ENCODE measurements around the gene RELCH. TPM values are rescaled to one million over a fixed set of nuclear protein-coding genes. Genes with fewer than 3 reads are reported as not detected.

RELCH gene
- polyA plus RNA-seq, 2 of the 4 experiments (the other 2 are of a cell fraction), result 13.5 to 17.5 TPM

DNA sequence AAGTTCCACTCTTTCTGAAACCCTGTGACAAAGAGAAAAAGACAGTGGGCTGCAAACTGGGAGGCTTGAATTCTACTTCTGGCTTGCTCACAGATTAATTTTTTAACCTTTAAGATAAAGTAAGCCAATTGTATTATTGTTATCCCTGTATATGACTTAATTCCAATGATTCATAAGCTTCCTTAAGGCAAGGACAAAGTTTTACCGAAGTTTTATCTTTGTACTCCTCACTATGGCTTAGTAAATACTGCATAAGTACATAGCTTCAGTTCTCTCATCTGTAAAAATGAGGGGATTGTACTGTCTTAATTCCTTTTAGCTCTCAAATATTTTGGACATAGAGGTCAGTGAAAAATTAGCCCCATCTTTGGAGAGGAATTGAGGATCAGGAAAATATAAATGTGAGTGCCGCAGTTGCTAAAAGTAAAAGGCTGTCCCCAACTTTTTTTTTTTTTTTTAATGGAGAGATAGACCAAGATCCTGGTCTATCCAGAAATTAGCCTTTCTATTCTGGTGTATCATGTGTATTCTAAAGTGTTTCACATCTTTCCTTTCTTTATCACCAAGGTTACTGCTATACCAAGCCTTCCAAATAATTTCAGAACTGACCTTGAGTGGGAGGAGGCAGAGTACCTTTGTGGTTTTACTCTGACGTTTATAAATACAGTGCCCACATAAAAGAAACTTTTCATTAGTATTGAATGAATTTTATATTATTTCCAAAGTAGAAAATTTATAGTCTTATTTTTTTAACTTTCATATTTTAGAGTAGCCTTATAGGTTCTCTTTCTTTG, 13.3 kb downstream of the RELCH start:
- TF ChIP-seq HOXB13 (CRISPR knock-in tag; IDR thresholded peaks at IDR 0.05; ENCODE audit: low read depth), result no peak
- no peak for TF ChIP-seq POLR2AphosphoS2 (conservative IDR thresholded peaks at IDR 0.05; ENCODE audit: low read length)
- no peak for TF ChIP-seq HDAC2 (IDR thresholded peaks at IDR 0.05)
- TF ChIP-seq, protein P1, sequence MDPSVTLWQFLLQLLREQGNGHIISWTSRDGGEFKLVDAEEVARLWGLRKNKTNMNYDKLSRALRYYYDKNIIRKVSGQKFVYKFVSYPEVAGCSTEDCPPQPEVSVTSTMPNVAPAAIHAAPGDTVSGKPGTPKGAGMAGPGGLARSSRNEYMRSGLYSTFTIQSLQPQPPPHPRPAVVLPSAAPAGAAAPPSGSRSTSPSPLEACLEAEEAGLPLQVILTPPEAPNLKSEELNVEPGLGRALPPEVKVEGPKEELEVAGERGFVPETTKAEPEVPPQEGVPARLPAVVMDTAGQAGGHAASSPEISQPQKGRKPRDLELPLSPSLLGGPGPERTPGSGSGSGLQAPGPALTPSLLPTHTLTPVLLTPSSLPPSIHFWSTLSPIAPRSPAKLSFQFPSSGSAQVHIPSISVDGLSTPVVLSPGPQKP (IDR thresholded peaks at IDR 0.05; ENCODE audit: low read depth, low read length), result no peak
- TF ChIP-seq NR3C1 (IDR thresholded peaks at IDR 0.05), result no peak
- TF ChIP-seq POLR2A (IDR thresholded peaks at IDR 0.05; ENCODE audit: low read length), result no peak
- no peak for TF ChIP-seq PHF8 (IDR thresholded peaks at IDR 0.05; ENCODE audit: borderline replicate concordance, low read depth)
- TF ChIP-seq SMC3 (IDR thresholded peaks at IDR 0.05), result no peak
- no peak for TF ChIP-seq BHLHE40 (IDR thresholded peaks at IDR 0.05; ENCODE audit: low read depth, low read length)
- no peak for TF ChIP-seq CBX2 (IDR thresholded peaks at IDR 0.05; ENCODE audit: borderline replicate concordance, low read depth)
- TF ChIP-seq HES2 (IDR thresholded peaks at IDR 0.05), result no peak
- TF ChIP-seq NFE2L2 (conservative IDR thresholded peaks at IDR 0.05; ENCODE audit: low read length), result no peak
- TF ChIP-seq PBX3 (IDR thresholded peaks at IDR 0.05), result no peak
- no peak for TF ChIP-seq NPAS2 (CRISPR knock-in tag; IDR thresholded peaks at IDR 0.05; ENCODE audit: borderline replicate concordance)
- TF ChIP-seq RCOR1 (IDR thresholded peaks at IDR 0.05; ENCODE audit: low read depth, low read length), result no peak
- no peak overlapping the region for H3K4me2 ChIP-seq
- ATAC-seq (no peak), FAIRE-seq (no peak), DNase-seq (ENCODE audit: low read depth in 1 of 2, low spot score in 1 of 2) (no peak)
- H3K9me3 ChIP-seq, result no peaks in the 10 kb centered on the region
- 0 out of 3 replicates have a peak, but pooled peaks cover 6% of the 10 kb centered on the region for H3K4me1 ChIP-seq
- 56% methylated on average over 3 of the region's 3 CpGs for WGBS (ENCODE audit: missing lambda C conversion rate)
- H3K4me3 ChIP-seq, result no peak overlapping the region
- H3K27ac ChIP-seq, result no peak overlapping the region
- ChIA-PET CTCF (interaction anchor here (0.6 to 1.0 kb wide), 2 partner anchors 50 to 1533 kb away, joined by 3 to 4 read pairs; no protein-coding TSS in a partner anchor), POLR2A (no interaction called here)

- no peak overlapping the region for H3K4me2 ChIP-seq
- no peak for FAIRE-seq
- no peaks in the 10 kb centered on the region for H3K9me3 ChIP-seq
- WGBS (ENCODE audit: missing lambda C conversion rate), result 23% methylated on average over 1 of the region's 1 CpG
- ATAC-seq, result no peak
- DNase-seq (ENCODE audit: low read depth in 1 of 2, low spot score in 1 of 2), result no peak
- ChIA-PET CTCF (no interaction called here), POLR2A (no interaction called here)
- no peak overlapping the region for H3K27ac ChIP-seq
- TF ChIP-seq HEYL (CRISPR knock-in tag; IDR thresholded peaks at IDR 0.05) (no peak), RAD21 (conservative IDR thresholded peaks at IDR 0.05 in 1 of 2, IDR thresholded peaks at IDR 0.05 in 1 of 2) (no peak), FOSB (CRISPR knock-in tag; IDR thresholded peaks at IDR 0.05) (no peak), HES2 (IDR thresholded peaks at IDR 0.05) (no peak), NR3C1 (IDR thresholded peaks at IDR 0.05) (no peak), EHF (CRISPR knock-in tag; IDR thresholded peaks at IDR 0.05) (no peak), PBX3 (IDR thresholded peaks at IDR 0.05) (no peak), CEBPB (IDR thresholded peaks at IDR 0.05) (no peak), ESRRA (IDR thresholded peaks at IDR 0.05; ENCODE audit: borderline replicate concordance, low read length) (no peak), HOXB5 (CRISPR knock-in tag; IDR thresholded peaks at IDR 0.05) (no peak), HDAC2 (IDR thresholded peaks at IDR 0.05) (no peak)
- 0 out of 3 replicates have a peak, but pooled peaks cover 6% of the 10 kb centered on the region for H3K4me1 ChIP-seq
- no peak overlapping the region for H3K4me3 ChIP-seq
Measured at GRCh38 chr18:62201870-62202269, 14.8 kb downstream of the RELCH start.

All from A549 (cell line).